Measurements from ENCODE around the gene PPRC1. TPM values are rescaled to one million over a fixed set of nuclear protein-coding genes. Genes with fewer than 3 reads are reported as not detected.

The PPRC1 gene
- total RNA-seq: 9.4 and 10.7 TPM in 2 replicates

DNA sequence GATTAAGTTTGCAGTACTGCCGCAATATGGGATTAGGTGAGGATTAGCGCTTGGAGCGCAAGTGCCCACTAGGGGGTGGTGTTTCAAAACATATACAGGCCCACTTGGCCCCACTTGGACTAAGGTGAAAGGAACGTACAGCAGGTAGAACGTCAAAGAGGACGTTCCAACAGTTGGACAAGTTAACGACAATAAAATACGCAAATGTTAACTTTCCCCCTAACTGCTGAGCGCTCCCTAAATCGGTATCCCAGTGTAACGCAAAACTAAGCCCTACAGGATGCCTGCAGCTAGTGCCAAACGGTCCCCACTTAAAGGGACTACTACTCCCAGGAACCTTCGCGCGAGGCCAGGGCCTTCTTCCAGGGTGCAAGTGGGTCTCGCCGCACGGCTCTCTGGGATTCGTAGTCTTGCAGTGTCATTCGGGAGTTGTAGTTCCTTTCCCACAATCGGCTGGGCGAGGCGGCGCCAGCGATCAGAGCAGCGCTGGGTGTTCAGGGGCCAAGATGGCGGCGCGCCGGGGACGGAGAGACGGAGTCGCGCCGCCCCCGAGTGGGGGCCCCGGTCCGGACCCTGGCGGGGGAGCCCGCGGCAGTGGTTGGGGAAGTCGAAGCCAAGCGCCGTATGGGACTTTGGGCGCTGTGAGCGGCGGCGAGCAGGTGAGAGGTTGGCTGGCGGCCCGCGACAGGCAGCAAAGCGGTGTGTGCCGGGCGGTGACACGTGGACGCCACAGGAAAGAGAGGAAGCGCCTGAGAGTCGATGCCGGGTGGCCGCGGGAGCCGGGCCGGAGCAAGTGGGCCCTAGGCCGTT is at the start of gene PPRC1:
PPRC1 (plus strand) TSS at position 478 of the 810 bp plus-strand sequence; CDS start at position 507, 29 bp downstream.

DNA sequence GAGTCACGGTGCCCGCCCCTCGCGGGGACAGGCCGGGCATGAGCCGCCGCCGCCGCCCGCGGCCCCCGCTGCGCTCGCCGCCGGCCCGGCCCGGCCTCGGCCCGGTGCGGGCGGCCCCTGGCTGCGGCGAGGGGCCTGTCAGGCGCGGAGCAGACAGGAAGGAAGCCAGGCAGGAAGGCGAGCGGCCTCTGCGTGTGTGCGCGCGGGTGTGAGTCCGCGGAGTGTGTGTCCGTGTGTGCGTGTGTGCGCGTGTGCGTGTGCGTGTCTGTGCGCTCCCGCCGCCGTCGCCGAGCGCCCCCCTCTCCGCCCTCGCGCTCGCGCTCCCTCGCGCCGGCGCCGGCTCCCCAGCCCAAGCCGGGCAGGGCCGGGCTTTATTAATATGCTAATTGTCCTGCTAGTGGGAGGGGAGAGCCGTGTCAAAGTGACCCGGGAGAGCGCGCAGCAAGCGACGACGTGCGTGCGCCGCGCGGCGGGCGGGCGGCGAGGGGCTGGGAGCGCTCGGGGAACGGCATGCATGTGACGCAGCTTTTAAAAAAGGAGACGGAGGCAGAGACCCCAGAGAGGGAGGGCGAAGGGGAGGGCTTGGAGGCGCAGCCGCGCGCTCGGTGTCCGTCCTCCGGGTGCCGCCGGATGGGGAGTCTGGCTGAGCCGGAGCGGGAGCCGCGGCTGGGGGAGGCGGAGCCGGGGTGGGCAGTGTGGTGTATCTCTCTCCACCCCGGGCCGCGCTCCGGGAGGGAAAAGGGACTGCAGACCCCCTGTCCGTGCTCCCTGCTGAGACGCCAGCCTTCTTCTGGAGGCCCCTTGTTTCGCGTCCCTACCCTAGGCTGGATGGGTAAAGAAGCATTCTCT is 12.5 kb upstream of the PPRC1 start, which contains the start of gene LDB1:
LDB1 (minus strand) TSS at position 227 of the 849 bp plus-strand sequence. CDS start 258 bp downstream, outside the sequence.

DNA sequence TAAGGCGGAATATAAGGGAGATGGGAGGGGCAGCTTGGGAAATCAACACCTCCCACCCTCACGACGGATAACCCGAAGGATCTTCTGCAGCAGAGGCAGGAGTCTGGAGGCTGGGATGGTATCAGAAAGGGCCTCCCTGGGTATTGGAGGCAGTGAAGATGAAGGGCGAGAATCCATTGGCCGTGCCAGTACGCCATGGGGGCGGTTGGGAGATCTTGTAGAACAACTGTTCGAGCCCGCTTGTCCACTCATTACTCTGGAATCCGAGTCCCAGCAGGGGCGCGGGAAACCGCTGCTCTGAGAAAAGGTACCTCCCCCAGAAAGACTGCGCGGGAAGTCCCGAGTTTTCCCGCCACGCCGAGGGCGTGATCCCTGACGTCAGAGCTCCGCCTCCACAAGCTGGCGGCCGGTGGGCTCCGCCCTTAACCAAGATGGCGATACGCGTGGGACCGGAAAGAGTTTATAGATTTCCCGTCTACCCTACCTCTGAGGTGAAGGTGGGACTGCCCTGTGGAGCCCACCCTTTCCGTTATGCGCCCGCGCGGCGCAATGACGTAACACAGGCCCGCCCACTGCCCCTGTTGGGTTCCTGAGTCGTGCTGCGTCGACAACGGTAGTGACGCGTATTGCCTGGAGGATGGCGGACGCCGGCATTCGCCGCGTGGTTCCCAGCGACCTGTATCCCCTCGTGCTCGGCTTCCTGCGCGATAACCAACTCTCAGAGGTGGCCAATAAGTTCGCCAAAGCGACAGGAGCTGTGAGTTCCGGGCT is 19.1 kb downstream of the PPRC1 start, which contains the start of gene NOLC1:
NOLC1 (plus strand) TSS at position 616 of the 771 bp plus-strand sequence; CDS start at position 638, 22 bp downstream.

Other genes starting within 250 kb of the PPRC1 start
- 8.7 and 9.6 TPM in 2 replicates for gene ARMH3, start 76.9 kb upstream of the PPRC1 start, total RNA-seq
- 21.5 and 22.5 TPM in 2 replicates for gene HPS6, start 67.7 kb upstream of the PPRC1 start, total RNA-seq
- gene LDB1, start 12.7 kb upstream of the PPRC1 start, total RNA-seq: 40.6 and 42.4 TPM in 2 replicates
- 22.1 and 38.3 TPM in 2 replicates for gene NOLC1, start 19.3 kb downstream of the PPRC1 start, total RNA-seq
- 0.26 TPM in 1 of 2 replicates, not detected in the other for gene ELOVL3, start 93.3 kb downstream of the PPRC1 start, total RNA-seq
- 0.12 and 0.13 TPM in 2 replicates for gene PITX3, start 108.5 kb downstream of the PPRC1 start, total RNA-seq
- gene GBF1, start 112.5 kb downstream of the PPRC1 start, total RNA-seq: 28.4 and 40.7 TPM in 2 replicates

Measured in aortic smooth muscle cell (primary cell).